Fibroblast of pulmonary artery (primary cell): ENCODE results near the gene PRKG1.

Experiments used
- DNase-seq: peaks from one replicate; pipeline ENCODE4 v3.0.0-alpha.2; 2010; ENCODE audit warnings: low read depth
- H3K4me3 ChIP-seq: replicated peaks from 2 replicates; pipeline ENCODE4 v1.5.1; 2011; ENCODE audit warnings: low read depth, mild to moderate bottlenecking, control low read depth, low read length, moderate library complexity
- CTCF ChIP-seq: IDR thresholded peaks from 2 replicates; pipeline ENCODE4 v1.5.1; 2011; ENCODE audit warnings: mild to moderate bottlenecking, control low read depth, low read length, inconsistent platforms; ENCODE audit errors: missing control alignments

PRKG1 gene

GRCh38 chr10:52078397-52078937 is 1004.2 kb downstream of the PRKG1 start:
- DNase-seq = no peak
- H3K4me3 ChIP-seq = no peak overlapping the region

GRCh38 chr10:52082307-52082706 is 1008.0 kb downstream of the PRKG1 start:
- no peak overlapping the region for H3K4me3 ChIP-seq
- TF ChIP-seq CTCF = no peak
- no peak for DNase-seq

More at GRCh38 chr10:52078397-52078937, 1004.2 kb downstream of the PRKG1 start:
- TF ChIP-seq CTCF = no peak

DNA sequence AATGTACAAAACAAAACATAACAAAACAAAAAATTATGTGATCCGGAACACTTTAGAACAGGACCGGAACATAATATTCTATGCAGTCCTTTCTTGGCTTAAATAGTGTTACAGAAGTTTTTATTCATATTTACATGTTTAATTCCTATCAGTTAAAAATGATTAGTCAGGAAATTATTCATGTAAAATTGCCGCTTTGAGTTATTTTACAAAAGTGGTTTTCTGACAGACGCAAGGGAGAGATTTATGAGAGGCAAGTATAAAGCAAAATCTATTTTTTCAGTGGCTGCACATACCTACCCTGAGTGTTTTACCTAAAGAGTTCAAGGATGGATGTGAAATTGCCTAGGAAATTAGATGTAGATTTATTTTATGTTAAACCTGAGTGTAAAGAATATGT is 1009.1 kb downstream of the PRKG1 start:
- no peak for DNase-seq
- H3K4me3 ChIP-seq = no peak overlapping the region
- no peak for TF ChIP-seq CTCF

DNA sequence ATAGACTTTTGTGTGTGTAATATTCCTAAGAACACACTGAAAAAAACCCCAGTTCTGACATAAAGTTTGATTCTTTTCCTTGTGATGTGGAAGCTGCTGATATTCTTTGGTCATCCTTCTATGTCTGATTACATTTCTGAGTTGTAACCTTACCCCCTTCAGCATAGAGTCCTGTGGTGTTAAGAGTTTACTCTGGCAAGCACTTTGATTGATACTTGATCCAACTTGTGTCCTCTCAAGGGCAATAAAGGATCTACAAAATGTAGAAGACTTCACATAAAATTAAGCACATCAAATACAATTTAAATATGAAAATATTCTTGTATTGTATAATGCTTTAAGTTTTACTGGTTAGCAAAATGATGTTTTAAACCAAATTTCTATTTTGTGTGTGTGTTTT is 1018.1 kb downstream of the PRKG1 start:
- no peak for TF ChIP-seq CTCF
- H3K4me3 ChIP-seq = no peak overlapping the region
- no peak for DNase-seq

DNA sequence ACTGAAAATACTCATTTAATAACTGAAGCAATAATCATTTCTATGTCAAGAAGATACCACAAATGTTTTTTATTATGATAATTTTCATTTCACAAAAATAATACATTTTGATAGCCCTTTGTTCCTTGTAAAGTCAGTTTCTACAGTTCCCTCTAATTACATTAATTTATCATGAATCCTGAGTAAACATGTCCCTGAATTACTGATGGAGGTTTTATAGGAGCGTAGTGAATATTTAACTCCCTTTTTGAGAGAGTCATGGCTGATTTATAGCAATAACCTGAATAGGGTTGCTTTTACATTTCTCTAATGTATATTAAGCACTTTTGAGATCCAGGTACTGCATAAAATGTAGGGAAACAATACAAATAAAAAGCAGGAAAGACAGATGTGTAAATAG is 1023.8 kb downstream of the PRKG1 start:
- no peak for TF ChIP-seq CTCF
- H3K4me3 ChIP-seq = no peak overlapping the region
- no peak for DNase-seq

DNA sequence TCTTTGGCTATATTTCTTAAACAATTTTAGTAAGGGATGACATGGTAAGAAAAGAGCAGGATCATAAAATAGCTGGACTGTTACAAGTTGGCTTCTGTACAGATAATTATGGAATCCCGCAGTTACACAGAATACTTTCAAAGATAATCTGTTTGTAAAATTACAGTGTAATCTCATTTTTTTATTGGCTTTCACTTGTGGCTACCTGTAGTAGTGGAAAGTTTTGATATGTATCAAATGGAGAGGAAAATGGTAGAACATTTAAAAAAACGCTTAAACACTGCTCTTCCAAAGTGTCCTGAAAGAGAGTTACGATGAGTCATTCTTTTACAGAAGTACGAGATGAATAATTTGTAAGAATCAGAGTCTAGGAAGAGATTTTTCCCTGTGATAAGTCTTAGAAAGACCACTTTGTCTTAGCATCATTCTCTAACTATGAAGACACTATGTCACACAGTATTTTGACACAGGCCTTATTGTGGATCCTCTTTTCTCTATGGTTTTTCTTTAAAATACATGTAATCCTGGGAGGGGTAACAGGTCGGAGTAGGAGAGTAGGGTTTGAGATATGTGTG is 1024.8 kb downstream of the PRKG1 start:
- DNase-seq = no peak
- TF ChIP-seq CTCF = no peak
- no peak overlapping the region for H3K4me3 ChIP-seq

DNA sequence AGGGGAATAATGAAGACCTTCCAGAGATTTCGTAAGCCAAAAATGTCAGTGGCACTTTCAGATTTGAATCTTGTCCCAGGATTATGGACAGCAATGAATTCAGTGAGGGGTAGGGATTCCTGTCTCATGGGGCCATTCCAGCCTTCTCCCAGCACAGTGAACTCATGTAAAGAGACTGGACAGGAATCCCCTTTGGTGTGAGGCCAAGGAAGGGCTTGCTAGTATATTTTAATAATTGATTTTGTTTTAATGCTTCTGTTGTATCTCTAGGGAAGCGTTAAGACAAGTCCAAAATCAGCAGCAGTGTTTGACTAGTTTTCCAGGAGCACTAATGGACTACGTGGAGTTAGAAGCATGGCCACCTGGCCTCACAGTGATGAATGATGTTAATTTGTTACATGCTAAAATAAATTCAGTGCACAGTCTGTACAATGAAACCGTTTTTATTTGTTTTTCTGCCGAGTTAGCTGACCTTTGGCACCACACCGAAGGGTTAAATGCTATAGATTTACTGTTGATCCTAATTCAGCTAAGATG is 1025.8 kb downstream of the PRKG1 start:
- no peak for TF ChIP-seq CTCF
- no peak overlapping the region for H3K4me3 ChIP-seq
- no peak for DNase-seq
